Mucosa of descending colon (tissue), 3 donors: ENCODE measurements around the gene B3GNT3. TPM values are rescaled to one million over a fixed set of nuclear protein-coding genes. Genes with fewer than 3 reads are reported as not detected.

Experiments used
- ATAC-seq: fragments of 200-7000 bp; cut with Tn5 transposase; one replicate; pipeline ENCODE4 v1.9.1; 2020; ENCODE audit warnings: mild to moderate bottlenecking, moderate library complexity
- DNase-seq, 3 donors: peaks; one replicate each; pipeline ENCODE4 v3.0.0-alpha.2; 2020
- H3K36me3 ChIP-seq: fragments of 200-600 bp; one replicate; pipeline ENCODE4 v1.8.0; 2021; ENCODE audit warnings: low read depth, mild to moderate bottlenecking
- H3K4me1 ChIP-seq: fragments of 200-600 bp; one replicate; pipeline ENCODE4 v1.8.0; 2021; ENCODE audit warnings: low read depth, mild to moderate bottlenecking
- H3K4me3 ChIP-seq: fragments of 200-600 bp; one replicate; pipeline ENCODE4 v1.8.0; 2021; ENCODE audit warnings: mild to moderate bottlenecking
- H3K9me3 ChIP-seq: fragments of 200-600 bp; one replicate; pipeline ENCODE4 v1.8.0; 2021; ENCODE audit warnings: mild to moderate bottlenecking
- intact Hi-C, 2 donors: fragments of 100-400 bp; cut with DNase I in 1 of 2; cut with micrococcal nuclease in 1 of 2; formaldehyde crosslinking; loops; one replicate each; pipeline versions ENCODE4 v1.11.0 to v1.11.1; 2022; cut with DNase I, micrococcal nuclease
- total RNA-seq, 3 donors: library from RNA; stranded (reverse); fragmentation: NEBNext Ultra II Directional in 2 of 3; extraction: Animal tissue kit (Norgen Biotek cat#: 25700) in 2 of 3; gene quantifications; one replicate each; pipeline versions ENCODE4 v1.2.1 to v1.2.4, GENCODE V29; 2021 to 2023
- TF ChIP-seq, protein P1 (sequence below): fragments of 200-600 bp; IDR thresholded peaks from one replicate; pipeline ENCODE4 v1.8.0; 2022; ENCODE audit warnings: antibody characterized with exemption, mild to moderate bottlenecking
- donor health status: DM: no; HTN: no; CAD: no; lungs with moderate emphysema.
- donor health status: DM: no; HTN: no; CAD: no.
- donor health status: DM: no; HTN: yes; CAD: no.

B3GNT3 gene
- total RNA-seq, 3 donors from 2014 or later: 77.6 to 205 (median 189) TPM

DNA sequence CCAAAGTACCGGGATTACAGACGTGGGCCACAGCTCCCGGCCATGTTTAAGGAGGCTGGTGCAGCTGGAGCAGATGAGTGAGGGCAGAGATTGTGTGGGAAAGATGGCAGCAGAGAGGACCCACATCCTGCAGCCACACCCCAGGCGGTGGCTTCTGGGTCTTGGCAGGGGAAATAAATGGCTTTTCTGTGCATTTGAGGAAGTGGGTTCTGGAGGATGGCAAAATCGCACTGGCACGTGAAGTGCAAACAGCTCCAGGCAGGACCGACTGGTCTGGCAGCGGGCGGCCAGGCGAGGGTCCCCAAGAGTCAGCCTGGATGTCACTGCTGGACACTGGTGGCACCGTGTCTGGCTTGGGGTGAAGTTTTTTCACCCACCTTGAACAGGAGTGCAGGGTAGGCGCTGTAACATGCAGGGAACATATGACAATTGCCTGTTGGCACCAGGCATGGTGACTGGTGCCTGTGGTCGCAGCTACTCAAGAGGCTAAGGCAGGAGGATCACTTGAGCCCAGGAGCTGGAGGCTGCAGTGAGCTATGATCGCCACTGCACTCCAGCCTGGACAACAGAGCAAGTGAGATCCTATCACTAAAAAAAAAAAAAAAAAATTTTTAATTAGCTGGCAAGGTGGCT lies 8.4 kb downstream of the B3GNT3 start:
- Histone ChIP-seq H3K36me3 (no peaks in the 10 kb centered on the region), H3K9me3 (no peaks in the 10 kb centered on the region), H3K4me3 (no peak overlapping the region), H3K4me1 (peaks cover 10% of the 10 kb centered on the region)
- peak; percentile 38 for ATAC-seq
- DNase-seq: no peak
- TF ChIP-seq, protein P1, sequence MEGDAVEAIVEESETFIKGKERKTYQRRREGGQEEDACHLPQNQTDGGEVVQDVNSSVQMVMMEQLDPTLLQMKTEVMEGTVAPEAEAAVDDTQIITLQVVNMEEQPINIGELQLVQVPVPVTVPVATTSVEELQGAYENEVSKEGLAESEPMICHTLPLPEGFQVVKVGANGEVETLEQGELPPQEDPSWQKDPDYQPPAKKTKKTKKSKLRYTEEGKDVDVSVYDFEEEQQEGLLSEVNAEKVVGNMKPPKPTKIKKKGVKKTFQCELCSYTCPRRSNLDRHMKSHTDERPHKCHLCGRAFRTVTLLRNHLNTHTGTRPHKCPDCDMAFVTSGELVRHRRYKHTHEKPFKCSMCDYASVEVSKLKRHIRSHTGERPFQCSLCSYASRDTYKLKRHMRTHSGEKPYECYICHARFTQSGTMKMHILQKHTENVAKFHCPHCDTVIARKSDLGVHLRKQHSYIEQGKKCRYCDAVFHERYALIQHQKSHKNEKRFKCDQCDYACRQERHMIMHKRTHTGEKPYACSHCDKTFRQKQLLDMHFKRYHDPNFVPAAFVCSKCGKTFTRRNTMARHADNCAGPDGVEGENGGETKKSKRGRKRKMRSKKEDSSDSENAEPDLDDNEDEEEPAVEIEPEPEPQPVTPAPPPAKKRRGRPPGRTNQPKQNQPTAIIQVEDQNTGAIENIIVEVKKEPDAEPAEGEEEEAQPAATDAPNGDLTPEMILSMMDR: no peak
- intact Hi-C loops: no loop called here

DNA sequence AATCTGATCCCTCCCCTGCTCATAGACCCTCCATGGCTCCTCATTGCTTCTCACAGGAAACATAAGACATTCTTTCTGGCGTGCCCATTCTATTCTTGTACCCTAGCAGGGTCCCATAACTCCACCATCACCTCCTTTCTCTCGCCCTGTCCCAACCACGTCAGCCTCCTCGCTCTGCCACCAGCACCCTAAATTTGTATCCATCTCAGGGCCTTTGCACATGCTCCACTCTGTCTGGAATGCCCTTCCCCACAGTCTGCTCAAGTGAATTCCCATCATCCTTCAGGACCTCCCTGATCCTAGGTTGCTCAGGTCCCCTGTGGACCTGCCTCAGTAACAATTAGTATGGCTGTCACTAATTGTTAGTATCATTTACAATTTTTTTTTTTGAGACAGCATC lies 10.5 kb downstream of the B3GNT3 start:
- DNase-seq (no peak), ATAC-seq (no peak)
- H3K4me1 ChIP-seq: no peaks in the 10 kb centered on the region
- H3K36me3 ChIP-seq: no peaks in the 10 kb centered on the region
- intact Hi-C loops: no loop called here
- H3K9me3 ChIP-seq: no peaks in the 10 kb centered on the region
- no peak overlapping the region for H3K4me3 ChIP-seq
- TF ChIP-seq, protein P1: no peak

DNA sequence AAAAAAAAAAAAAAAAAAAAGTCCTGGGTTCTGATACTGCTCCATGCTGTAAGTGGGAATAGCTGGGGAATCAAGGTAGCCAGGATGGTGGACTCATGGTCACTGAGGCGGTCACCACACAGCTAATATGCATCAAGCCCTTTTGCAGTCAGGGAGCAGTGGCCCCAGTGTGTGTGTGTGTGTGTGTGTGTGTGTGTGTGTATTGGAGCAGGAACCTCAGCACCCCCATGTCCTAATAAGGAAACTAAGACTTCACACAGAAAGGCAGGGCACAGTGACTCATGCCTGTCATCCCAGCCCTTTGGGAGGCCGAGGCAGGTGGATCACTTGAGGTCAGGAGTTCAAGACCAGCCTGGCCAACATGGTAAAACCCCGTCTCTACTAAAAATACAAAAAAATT lies 12.0 kb downstream of the B3GNT3 start:
- Histone ChIP-seq H3K4me3 (no peak overlapping the region), H3K9me3 (no peaks in the 10 kb centered on the region), H3K4me1 (no peaks in the 10 kb centered on the region), H3K36me3 (no peaks in the 10 kb centered on the region)
- intact Hi-C loops: no loop called here
- TF ChIP-seq, protein P1: no peak
- no peak for DNase-seq
- peak; percentile 62 for ATAC-seq

DNA sequence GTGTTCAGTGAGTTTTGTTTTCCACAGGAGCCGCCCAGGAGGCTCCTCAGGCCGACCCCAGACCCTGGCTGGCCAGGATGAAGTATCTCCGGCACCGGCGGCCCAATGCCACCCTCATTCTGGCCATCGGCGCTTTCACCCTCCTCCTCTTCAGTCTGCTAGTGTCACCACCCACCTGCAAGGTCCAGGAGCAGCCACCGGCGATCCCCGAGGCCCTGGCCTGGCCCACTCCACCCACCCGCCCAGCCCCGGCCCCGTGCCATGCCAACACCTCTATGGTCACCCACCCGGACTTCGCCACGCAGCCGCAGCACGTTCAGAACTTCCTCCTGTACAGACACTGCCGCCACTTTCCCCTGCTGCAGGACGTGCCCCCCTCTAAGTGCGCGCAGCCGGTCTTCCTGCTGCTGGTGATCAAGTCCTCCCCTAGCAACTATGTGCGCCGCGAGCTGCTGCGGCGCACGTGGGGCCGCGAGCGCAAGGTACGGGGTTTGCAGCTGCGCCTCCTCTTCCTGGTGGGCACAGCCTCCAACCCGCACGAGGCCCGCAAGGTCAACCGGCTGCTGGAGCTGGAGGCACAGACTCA lies 12.9 kb downstream of the B3GNT3 start:
- H3K4me1 ChIP-seq: no peaks in the 10 kb centered on the region
- TF ChIP-seq, protein P1: no peak
- H3K9me3 ChIP-seq: no peaks in the 10 kb centered on the region
- H3K36me3 ChIP-seq: no peaks in the 10 kb centered on the region
- no peak overlapping the region for H3K4me3 ChIP-seq
- ATAC-seq: no peak
- no peak for DNase-seq
- intact Hi-C loops: no loop called here

DNA sequence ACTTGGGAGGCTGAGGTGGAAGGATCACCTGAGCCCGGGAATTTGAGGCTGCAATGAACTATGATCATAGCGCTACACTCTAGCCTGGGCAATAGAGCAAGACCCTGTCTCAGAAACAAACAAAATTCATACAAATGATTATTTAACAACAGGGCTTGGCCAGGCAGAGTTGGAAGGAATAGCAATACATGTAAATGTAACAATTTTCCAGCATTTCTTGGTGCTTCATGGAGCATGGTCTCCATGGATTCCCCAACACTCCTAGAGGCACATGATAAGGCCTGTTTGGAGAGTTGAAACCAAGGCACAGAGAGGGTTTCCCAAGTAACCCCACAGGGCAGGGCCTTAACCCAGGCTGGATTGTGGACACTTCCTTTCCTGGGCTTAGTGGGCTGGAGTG lies 16.2 kb downstream of the B3GNT3 start:
- TF ChIP-seq, protein P1: no peak
- no peaks in the 10 kb centered on the region for H3K4me1 ChIP-seq
- H3K9me3 ChIP-seq: no peaks in the 10 kb centered on the region
- peak; percentile 5 for ATAC-seq
- no peak for DNase-seq
- intact Hi-C loops: no loop called here
- H3K36me3 ChIP-seq: no peaks in the 10 kb centered on the region
- H3K4me3 ChIP-seq: no peak overlapping the region
